HG03460 (cell line): Measurements from ENCODE around the gene DNAH2.

Experiments used
- ATAC-seq: cut with Tn5 transposase; IDR thresholded peaks from one replicate; pipeline ENCODE4 v1.9.1; 2021; ENCODE audit not compliant: unreplicated experiment

Gene DNAH2

GRCh38 chr17:7817643-7817964 lies 100.1 kb downstream of the DNAH2 start:
- no peak for ATAC-seq

DNA sequence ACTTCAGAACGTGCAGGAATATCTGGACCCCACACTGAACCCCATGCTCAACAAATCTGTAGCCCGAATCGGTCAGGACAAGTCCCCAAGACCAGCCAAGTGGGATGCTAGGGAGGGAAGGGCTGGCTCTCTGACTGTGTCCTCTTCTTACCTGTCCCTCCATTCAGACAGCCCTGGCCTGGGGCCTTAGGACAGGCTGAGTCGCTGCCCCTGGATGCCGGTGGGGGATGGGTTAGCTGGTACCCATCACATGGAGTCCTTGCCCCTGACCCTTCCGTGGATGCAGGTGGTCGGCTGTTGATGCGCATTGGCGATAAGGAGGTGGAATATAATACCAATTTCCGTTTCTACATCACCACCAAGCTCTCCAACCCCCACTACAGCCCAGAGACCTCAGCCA lies 100.5 kb downstream of the DNAH2 start:
- no peak for ATAC-seq

DNA sequence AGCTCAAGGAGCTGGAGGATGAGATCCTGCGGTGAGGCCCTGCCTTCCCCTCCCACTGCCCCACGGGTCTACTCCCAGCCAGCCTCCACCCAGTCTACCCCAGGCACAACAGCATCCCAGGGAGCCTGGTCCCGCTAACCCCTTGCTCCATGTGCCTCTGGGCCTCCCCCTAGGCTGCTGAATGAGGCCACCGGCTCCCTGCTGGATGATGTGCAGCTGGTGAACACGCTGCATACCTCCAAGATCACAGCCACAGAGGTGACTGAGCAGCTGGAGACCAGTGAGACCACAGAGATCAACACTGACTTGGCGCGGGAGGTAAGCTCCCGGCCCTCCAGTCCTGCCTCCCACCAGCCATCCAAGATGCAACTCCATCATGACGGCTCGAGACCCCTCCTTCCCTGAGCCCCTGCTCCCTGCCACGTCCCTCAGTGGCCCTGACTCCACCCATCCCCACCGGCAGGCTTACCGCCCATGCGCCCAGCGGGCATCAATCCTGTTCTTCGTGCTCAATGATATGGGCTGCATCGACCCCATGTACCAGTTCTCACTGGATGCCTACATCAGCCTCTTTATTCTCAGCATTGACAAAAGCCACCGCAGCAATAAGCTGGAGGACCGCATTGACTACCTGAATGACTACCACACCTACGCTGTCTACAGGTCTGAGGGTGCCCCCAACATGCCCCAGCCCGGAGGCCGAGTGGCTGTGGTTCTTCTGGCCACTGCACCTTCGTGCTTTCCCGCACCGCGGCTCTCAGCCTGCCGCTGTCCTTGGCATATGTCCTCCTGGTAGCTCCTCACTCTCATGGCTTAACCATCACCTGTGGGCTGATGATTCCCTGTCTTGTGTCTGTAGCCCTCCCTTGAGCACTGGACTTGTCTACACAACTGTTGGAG lies 101.5 kb downstream of the DNAH2 start:
- no peak for ATAC-seq

GRCh38 chr17:7820231-7820630 lies 102.7 kb downstream of the DNAH2 start:
- ATAC-seq, result no peak

DNA sequence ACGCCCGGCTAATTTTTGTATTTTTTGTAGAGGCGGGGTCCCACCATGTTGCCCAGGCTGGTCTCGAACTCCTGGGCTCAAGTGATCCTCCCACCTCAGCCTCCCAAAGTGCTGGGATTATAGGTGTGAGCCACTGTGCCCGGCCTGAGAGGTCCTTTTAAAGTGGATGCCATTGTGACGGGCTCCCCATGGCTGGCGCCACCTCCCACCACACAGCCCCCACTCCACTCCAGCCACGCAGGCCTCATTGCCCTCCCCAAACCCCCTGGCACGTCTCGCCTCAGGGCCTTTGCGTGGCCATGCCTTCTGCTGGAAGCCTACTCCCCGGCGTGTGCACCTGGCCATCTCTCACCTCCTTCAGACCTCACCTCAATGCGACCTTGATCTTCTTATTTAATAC lies 104.6 kb downstream of the DNAH2 start:
- no peak for ATAC-seq

GRCh38 chr17:7823581-7824001 lies 106.0 kb downstream of the DNAH2 start:
- no peak for ATAC-seq

- no peak for ATAC-seq
Measured at GRCh38 chr17:7824021-7824924, 106.7 kb downstream of the DNAH2 start.

GRCh38 chr17:7825206-7825990 lies 107.9 kb downstream of the DNAH2 start:
- no peak for ATAC-seq

DNA sequence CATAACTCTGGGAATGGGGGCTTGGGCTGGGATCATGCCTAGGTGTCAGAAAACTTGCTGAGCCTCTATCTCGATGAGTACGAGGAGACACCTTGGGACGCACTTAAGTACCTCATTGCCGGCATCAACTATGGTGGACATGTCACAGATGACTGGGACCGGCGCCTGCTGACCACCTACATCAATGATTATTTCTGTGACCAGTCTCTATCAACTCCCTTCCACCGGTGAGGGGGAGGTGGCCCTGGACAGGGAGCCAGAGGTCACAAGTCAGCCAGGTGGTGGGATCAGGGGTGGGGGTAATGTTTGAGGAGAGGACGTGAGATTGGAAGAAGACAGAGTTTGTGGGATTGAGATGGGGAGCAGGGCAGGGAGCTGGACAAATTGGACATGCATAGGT lies 113.1 kb downstream of the DNAH2 start:
- no peak for ATAC-seq

DNA sequence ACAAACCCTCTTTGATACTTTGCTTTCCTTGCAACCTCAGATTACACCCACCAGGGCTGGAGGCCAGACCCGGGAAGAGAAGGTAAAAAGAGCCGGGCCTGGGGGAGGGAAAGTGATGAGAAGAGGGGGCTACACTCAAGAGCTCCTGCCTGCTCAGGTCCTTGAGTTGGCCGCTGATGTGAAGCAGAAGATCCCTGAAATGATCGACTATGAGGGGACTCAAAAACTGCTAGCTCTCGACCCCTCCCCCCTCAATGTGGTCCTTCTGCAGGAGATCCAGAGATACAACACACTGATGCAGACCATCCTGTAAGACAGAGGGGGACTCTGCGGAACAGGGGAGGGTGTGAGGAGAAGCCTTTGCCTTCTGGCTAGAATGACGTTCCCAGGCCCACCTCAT lies 113.7 kb downstream of the DNAH2 start:
- no peak for ATAC-seq

DNA sequence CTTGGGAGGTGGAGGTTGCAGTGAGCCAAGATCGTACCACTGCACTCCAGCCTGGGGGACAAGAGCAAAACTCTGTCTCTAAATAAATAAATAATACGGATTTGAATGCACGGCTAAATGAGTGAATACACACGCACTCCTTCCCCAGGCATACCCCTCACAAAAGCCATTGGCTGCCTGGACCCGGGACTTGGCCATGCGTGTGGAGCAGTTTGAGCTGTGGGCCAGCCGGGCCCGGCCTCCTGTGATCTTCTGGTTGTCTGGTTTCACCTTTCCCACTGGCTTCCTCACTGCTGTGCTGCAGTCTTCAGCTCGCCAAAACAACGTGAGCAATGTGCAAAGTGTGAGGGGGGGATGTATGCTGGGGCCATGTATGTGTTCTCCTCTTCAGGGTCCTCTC lies 114.9 kb downstream of the DNAH2 start:
- ATAC-seq, result no peak

DNA sequence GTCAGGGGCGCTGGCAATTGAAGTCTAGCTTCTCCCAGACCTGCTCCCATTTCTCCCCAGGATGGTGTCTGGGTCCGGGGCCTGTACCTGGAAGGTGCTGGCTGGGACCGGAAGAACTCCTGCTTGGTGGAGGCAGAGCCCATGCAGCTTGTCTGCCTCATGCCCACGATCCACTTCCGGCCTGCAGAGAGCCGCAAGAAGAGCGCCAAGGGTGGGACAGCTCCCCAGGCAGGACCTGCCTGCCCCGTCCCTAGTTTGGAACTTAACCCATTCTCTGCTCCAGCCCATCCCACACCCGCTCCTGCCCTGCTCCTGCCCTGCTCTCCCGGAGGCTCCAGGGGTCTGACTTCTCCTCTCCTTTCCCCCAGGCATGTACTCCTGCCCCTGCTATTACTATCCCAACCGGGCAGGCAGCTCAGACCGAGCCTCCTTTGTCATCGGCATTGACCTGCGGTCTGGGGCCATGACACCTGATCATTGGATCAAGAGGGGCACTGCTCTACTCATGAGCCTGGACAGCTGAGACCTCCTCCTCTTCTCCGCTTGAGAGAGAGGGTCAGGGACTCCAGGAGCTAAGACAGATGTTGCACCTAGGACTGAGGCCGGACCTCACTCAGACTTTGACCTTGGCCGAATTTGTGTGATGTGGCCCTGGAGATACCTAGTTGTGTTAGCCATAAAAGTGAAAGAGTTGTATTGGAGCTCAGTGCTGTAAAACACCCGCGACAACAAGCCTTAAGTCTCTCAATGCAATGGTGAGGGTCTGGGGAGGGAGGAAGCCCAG lies 115.7 kb downstream of the DNAH2 start:
- no peak for ATAC-seq

DNA sequence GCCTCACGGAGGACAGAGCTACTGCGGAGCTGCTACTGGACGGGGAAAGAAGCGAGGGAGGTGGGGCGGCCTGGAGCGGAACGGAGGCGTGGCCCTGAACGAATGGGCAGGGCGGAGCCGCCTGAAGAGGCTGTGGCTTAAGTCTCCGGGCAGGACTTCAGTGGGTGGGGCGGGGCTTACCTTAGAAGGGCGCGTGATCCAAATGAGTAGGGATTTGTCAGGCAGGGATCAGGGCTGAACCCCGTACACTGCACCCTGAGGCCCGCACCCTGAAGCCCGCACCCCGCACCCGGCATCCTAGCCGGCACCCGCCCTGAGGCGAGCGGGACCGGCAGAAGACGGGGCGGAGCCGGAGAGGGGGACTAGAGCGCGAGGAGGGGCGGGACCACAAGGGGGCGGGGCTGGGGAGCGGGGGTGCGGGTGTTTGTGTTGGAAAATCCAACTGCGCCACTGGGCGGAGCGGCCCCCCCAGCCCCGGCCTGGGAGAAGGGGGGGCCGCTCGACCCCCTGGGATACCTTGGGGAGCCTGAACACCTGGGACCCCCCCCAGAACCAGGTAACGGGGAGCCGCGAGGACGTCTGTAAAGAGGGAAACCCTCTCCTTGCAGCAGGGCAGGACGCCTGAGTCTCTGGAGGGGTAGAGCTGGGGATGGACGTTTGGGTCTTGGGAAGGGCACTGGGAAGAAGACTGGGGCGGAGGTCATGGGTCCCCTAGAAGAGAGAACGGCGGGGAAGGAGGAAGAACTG lies 116.4 kb downstream of the DNAH2 start, which contains the start of gene KDM6B:
TSS of gene KDM6B (plus strand) at position 423 of the 747 bp plus-strand sequence. CDS start 11,338 bp downstream, outside the sequence.
- peak; percentile 51 for ATAC-seq

GRCh38 chr17:7834542-7834956 lies 117.0 kb downstream of the DNAH2 start:
- no peak for ATAC-seq

GRCh38 chr17:7834957-7835813 lies 117.6 kb downstream of the DNAH2 start:
- ATAC-seq, result peak; percentile 35

GRCh38 chr17:7835814-7836595 lies 118.5 kb downstream of the DNAH2 start:
- ATAC-seq, result peak; percentile 27

DNA sequence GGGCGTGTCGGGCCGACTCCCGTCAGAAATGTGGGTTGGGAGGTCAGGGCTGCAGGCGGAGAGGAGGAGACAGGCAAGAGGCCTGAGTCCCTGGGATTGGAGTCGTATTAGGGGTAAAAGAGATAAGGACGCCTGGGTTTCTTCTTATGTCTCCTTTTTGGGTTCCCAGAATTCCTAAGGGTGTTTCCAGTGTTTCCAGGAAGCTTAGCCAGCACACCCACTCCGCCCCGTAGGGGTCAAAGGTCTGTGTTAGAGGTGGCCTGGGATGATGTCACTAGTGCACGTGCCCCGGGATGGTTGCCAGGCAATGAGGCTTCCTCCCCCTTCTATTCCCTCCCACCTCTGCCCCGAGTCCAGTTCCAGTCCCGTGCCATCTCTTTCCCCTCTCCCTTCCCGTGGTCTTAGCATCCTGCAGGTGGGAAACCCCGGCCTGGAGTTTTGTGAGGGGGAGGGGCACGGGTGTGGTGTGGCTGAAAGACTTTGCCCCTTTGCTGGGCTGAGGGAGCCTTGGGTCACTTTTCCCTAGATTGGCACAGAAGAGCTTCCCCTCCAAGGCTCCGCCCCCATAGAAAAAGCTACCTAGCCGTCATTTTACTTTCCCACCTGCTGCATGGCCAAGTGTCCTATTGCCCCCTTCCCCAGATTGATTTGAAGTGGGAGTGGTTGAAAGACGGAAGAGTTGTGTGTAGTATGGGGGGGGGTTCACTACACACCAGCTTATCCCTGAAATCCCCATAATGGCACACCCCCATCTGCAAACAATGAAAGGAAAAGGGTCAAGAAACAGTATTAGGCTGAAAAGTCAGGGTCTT lies 119.3 kb downstream of the DNAH2 start:
- no peak for ATAC-seq
